Measurements from ENCODE around the gene SPTBN2.

SPTBN2 gene

GRCh38 chr11:66700742-66701141 is 28.3 kb downstream of the SPTBN2 start:
- DNase-seq, result no peak

GRCh38 chr11:66700337-66700736 is 28.7 kb downstream of the SPTBN2 start:
- DNase-seq, result no peak

- no peak for DNase-seq
Measured at GRCh38 chr11:66698491-66698890, 30.5 kb downstream of the SPTBN2 start.

- DNase-seq, result no peak
Measured at GRCh38 chr11:66697988-66698387, 31.0 kb downstream of the SPTBN2 start.

DNA sequence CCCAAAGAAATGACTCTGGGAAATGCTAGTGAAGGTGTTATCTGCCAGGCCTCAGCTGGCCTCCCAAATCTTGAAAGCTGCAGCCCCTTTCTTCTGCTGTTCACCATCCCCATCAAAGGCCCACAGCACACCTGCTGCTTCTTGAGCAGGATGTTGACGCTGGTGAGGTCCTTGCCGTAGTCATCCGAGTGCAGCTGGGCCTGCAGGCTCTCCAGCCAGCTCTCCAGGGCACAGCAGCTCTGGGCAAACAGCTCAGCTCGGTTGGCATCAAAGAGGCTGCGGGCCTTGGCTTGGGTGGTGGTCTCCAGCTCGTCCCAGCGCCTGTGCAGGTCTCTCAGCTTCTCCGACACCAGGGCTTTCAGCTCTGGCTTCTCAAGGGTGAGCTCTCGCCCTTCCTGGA is 32.9 kb downstream of the SPTBN2 start:
- DNase-seq, result no peak

DNA sequence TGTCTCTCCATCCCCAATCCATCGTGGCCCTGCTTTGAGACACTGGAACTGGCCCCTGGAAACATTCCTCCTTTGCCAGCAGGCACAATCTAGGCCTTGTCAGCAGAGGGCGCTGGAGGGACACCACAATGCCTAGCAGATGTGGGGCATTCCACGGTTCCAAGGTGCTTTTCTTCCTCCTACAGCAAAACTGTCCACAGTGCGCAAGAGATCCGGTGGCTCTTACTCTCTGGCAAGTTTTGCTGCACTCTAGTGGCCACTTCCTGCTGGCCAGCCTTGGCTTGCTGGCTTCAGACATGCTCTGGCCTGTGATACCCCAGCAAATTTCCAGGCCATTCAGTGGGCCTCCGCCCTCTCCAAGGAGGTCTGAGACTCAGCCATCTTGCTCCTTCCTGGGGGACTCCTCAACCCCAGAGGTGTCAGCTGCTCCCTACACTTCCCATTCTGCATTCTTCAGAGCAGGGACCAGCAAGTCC is 34.2 kb downstream of the SPTBN2 start:
- DNase-seq, result peak; percentile 94

DNA sequence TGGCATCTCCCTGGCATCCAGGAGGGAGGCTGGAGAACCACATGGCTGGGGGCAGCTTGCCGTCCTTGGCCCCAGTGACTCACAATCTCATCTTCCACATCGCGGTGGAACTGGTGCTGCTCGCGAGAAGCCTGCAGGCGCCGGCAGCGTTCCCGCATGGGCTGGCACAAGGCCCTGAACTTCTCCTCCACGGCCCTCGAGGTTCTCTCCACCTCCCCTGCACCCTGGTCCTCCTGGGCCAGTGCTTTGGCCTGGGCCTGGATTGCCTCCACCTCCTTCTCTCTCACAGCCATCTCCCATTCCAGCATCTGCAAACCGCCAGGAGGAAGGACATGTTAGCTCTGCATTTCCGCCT is 35.0 kb downstream of the SPTBN2 start:
- DNase-seq, result no peak

- DNase-seq, result no peak
Measured at GRCh38 chr11:66693356-66694055, 35.5 kb downstream of the SPTBN2 start.

- DNase-seq, result no peak
Measured at GRCh38 chr11:66692871-66693331, 36.1 kb downstream of the SPTBN2 start.

GRCh38 chr11:66692446-66692845 is 36.6 kb downstream of the SPTBN2 start:
- DNase-seq, result no peak

- no peak for DNase-seq
Measured at GRCh38 chr11:66691311-66691980, 37.6 kb downstream of the SPTBN2 start.

DNA sequence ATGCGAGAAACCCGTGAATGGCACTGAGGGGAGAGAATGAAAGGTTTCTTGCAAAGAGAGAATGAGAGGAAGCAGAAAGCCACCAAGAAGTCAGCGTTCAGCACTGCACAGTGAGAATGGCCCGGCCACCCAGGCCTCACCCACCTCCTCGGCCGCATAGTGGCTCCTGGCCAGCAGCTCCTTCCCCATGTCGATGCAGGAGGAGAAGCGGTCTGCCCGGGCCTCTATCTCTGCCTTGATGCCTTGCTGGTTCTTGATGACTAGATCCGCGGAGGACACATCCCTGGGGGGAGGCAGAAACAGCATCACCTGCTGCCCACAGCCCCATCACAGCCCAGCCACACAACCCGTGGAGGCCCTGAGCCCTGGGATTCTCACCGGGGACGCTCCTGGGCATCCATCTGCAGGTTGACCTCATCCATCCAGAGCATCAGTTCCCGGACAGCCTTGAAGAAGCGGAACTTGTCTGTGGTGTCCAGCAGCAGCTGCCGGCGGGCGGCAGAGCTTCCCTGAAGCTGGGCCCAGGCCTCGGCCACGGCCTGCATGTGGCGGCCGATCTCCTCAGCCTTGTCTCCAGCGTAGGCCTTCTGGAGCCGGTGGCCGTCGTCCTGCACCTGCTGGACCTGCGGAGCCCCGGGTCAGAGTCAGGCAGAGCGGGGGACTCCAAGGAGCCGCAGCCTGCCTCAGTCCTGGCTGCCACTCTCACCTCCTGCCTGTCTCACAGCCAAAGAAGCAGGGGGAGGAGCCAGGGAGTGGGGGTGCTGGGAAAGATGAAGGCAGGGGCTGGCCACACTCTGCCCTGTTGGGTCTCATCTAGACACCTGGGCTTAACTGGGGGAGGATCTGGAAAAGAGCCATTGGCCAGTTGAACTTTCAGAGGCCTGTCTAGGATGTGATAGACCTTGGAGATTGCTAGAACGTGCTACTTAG is 39.1 kb downstream of the SPTBN2 start:
- no peak for DNase-seq

DNA sequence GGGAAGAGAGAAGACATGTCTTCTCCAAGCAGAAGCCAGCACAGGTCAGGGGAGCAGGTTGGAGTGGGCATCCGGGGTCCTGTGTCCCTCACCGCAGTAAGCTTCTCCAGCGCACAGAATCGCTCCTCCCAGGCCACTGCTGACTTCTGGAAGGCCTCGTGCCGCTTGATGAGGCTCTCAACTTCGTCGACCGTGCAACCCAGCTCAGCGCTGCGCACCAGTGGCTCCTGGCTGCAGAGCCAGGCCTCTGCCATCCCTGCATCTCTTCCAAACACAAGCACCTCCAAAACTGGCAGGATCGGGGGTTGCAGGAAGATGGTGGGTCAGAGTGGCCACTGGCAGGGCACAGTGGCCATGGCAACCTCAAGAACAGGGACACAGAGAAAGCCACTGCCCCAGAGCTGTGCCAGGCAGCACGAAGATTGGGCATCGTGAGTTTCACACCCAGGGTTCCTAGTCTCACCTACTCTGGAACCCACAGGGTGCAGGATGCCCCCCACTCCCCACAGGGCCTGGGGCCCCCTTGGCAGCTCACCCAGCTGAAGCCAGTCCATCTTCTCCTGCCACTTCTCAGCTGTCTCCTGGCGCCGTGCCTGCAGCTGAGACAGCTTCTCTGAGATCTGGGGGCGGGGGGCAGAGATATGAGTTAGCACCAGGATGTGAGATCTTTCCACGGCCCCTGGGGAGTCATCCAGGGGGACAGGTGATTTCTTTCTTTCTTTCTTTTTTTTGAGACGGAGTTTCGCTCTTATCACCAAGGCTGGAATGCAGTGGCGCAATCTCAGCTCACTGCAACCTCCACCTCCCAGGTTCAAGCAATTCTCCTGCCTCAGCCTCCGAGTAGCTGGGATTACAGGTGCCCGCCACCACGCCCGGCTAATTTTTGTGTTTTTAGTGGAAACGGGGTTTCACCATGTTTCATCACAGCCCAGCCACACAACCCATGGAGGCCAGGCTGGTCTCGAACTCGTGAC is 40.2 kb downstream of the SPTBN2 start:
- no peak for DNase-seq

GRCh38 chr11:66687831-66688281 is 41.2 kb downstream of the SPTBN2 start:
- DNase-seq, result no peak

GRCh38 chr11:66686801-66687750 is 41.9 kb downstream of the SPTBN2 start:
- no peak for DNase-seq

DNA sequence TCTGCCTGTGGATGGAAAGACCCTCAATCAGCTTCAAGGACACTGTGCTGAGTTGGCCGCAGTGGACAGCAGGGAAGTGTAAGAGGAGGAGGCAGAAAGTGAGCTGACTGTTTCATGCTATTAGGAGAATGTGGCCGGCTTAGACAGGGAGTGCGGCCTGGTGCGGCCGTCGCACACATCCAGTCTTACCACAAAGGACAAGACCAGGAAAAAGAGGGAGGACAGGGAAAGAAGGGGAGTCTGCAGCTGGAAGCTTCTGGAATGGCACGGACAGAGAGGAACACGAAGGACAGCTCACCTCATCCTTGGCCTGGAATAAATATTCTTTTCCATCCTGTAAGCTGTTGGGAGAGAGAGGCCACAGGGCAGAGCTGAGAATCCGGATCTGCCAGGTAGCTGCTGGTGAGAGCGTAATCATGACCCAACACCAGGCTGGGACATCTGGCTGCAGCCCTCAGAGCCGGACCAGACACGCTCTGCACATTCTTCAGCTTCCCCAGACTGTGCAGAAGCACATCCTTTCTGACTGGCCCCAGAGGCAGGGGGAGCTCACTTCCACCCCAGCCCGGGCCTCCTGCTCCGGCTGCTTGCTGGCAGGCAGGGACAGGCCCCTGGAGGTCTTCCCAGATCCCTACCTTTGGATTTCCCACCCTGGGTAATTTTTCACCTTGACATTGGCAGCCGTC is 42.8 kb downstream of the SPTBN2 start:
- DNase-seq, result no peak

DNA sequence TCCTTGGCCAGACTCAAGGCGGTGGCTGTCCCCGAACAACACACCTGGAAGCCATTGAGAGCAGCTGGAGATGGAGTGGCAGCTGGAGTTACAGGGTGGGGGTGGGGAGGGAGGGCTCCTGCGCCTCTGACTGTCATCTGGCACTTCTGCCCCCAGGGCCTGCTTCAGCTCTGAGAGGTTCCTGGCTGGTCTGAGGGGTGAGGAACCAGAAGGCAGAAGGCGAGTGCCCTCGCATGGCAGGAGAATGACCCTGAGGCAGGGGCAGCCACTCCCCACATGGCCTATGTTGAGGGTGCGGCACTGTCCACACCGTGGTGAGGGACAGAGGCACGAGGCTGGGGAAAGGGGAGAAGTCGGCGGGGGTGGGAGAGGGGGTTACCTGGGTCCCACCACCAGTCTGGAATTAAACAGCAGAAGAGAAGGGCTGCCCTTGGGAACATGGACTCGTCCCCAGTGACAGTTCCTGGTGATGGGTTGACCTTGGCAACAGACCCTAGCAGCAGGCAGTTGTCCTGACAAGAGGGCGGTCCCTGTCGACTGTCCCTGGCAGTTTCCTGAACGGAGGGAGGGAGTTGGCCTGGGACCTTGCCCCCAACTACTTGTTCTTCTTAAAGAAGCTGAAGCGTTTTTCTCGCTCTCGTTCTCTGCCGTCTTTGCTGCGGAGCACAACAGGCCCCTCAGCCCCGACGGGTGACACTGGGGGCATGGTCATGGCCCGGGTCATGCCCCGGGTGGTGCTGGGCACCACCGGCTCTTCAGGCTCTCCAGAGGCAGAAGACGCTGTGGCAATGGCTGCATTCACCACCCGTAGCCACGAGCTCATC is 43.5 kb downstream of the SPTBN2 start:
- DNase-seq, result no peak

- DNase-seq, result no peak
Measured at GRCh38 chr11:66684635-66685034, 44.4 kb downstream of the SPTBN2 start.

- DNase-seq, result no peak
Measured at GRCh38 chr11:66683877-66684276, 45.1 kb downstream of the SPTBN2 start.

Measured in suppressor macrophage treated with lipopolysaccharide for 4 hours (primary cell).